Ovary (tissue), 3 donors: ENCODE data around the gene ADCYAP1R1.

Experiments
- CTCF ChIP-seq, 3 donors: fragments of 450-650 bp in 2 of 3; fragments of 200-600 bp in 1 of 3; IDR thresholded peaks; one replicate each; pipeline versions ENCODE4 v1.5.1 to v1.8.0; 2016 to 2022; ENCODE audit warnings: antibody characterized with exemption in 3 of 3, mild to moderate bottlenecking in 1 of 3
- POLR2A ChIP-seq: fragments of 450-650 bp; IDR thresholded peaks from one replicate; pipeline ENCODE4 v1.6.1; 2017; ENCODE audit warnings: antibody characterized with exemption, mild to moderate bottlenecking, moderate library complexity
- donor health status: DM: no; HTN: no; CAD: no.

DNA sequence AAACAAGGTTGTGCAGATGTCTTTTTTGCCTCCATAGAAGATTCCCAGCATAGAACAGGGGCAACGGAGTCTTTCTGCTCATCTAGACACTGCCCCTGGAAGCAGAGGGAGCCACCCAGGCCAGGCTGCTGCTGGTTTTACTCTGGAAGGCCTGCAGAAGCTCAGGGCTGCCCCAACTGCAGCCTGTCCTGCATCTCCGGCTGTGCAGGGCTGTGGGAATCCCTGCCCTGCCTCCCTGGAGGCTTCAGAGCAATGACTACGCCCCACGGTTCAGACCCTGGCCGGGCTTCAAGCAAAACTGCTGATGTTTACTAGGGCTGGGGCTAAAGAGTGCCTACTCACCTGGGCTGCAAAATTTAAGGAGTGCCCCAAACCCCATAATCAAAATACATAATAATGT, 44.5 kb upstream of the ADCYAP1R1 start:
- TF ChIP-seq CTCF (IDR thresholded peaks at IDR 0.05), result no peak
- no peak for TF ChIP-seq POLR2A
